ENCODE measurements around the gene LEFTY1.

DNA sequence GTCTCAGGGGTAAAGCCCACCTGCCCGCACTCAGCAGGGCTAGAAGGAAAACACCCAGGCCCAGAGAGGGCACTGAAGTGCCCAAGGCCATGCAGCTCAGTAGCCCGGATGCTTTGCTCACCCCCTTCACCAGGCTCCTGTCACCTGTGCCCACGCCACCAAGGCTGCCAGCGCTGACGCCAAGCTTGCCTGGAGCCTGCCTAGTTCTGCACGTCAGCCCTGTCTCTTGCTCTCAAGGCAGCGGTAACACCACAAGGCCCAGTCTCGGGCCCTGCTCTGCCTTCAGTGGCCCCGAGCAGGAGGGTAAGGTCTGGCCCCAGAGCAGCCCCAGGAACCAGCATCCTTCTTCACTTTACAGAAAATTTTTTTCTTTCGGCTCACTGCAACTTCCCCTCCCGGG lies 14.5 kb downstream of the LEFTY1 start:
- TF ChIP-seq, protein P1, sequence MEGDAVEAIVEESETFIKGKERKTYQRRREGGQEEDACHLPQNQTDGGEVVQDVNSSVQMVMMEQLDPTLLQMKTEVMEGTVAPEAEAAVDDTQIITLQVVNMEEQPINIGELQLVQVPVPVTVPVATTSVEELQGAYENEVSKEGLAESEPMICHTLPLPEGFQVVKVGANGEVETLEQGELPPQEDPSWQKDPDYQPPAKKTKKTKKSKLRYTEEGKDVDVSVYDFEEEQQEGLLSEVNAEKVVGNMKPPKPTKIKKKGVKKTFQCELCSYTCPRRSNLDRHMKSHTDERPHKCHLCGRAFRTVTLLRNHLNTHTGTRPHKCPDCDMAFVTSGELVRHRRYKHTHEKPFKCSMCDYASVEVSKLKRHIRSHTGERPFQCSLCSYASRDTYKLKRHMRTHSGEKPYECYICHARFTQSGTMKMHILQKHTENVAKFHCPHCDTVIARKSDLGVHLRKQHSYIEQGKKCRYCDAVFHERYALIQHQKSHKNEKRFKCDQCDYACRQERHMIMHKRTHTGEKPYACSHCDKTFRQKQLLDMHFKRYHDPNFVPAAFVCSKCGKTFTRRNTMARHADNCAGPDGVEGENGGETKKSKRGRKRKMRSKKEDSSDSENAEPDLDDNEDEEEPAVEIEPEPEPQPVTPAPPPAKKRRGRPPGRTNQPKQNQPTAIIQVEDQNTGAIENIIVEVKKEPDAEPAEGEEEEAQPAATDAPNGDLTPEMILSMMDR (IDR thresholded peaks at IDR 0.05 in 2 of 3, conservative IDR thresholded peaks at IDR 0.05 in 1 of 3; ENCODE audit: borderline replicate concordance in 1 of 3, insufficient read depth in 1 of 3, low read depth in 2 of 3, low read length in 2 of 3), result no peak
- no peak for TF ChIP-seq EZH2phosphoT487 (IDR thresholded peaks at IDR 0.05; ENCODE audit: borderline replicate concordance)
- no peak for TF ChIP-seq CEBPB (IDR thresholded peaks at IDR 0.05; ENCODE audit: low read depth)

All from HCT116 (cell line).